Osteoblast (primary cell): Measurements from ENCODE around the gene EEF1AKMT1. TPM values are rescaled to one million over a fixed set of nuclear protein-coding genes. Genes with fewer than 3 reads are reported as not detected.
A peak's percentile ranks its signal among the peaks of the same experiment; 100 is the strongest.

ENCODE experiments used
- DNase-seq: peaks from one replicate; pipeline ENCODE4 v3.0.0; 2011; ENCODE audit warnings: low spot score, mixed read lengths; ENCODE audit not compliant: insufficient read length; ENCODE audit errors: missing footprints
- H2AFZ ChIP-seq: 2 replicates; pipeline ENCODE4 v1.6.0; 2011; ENCODE audit warnings: mild to moderate bottlenecking, low read length
- H3K27ac ChIP-seq: 2 replicates; pipeline ENCODE4 v1.5.1; 2011; ENCODE audit warnings: mild to moderate bottlenecking, low read depth, low read length, moderate library complexity
- H3K27me3 ChIP-seq: 2 replicates; pipeline ENCODE4 v1.6.0; 2012; ENCODE audit warnings: mild to moderate bottlenecking, control low read depth, inconsistent platforms, low read length, moderate library complexity; ENCODE audit not compliant: insufficient read depth
- H3K36me3 ChIP-seq: 2 replicates; pipeline ENCODE4 v1.5.1; 2011; ENCODE audit warnings: mild to moderate bottlenecking, low read length, control low read depth, moderate library complexity; ENCODE audit not compliant: insufficient read depth
- H3K4me1 ChIP-seq: 2 replicates; pipeline ENCODE4 v1.5.1; 2011; ENCODE audit warnings: mild to moderate bottlenecking, low read length, control low read depth, moderate library complexity; ENCODE audit not compliant: insufficient read depth
- H3K4me2 ChIP-seq: 2 replicates; pipeline ENCODE4 v1.6.0; 2011; ENCODE audit warnings: mild to moderate bottlenecking, low read length; ENCODE audit not compliant: insufficient read depth
- H3K4me3 ChIP-seq: fragments of 200-600 bp; sonication (generic); 3 replicates; pipeline ENCODE4 v1.5.1; 2012; ENCODE audit warnings: mild to moderate bottlenecking, low read length, inconsistent platforms; ENCODE audit not compliant: insufficient read depth
- H3K79me2 ChIP-seq: 2 replicates; pipeline ENCODE4 v1.6.0; 2012; ENCODE audit warnings: mild to moderate bottlenecking, low read length, control low read depth, inconsistent platforms; ENCODE audit not compliant: insufficient read depth
- H3K9me3 ChIP-seq: 2 replicates; pipeline ENCODE4 v1.5.1; 2011; ENCODE audit warnings: low read depth, low read length, control low read depth
- H4K20me1 ChIP-seq: 2 replicates; pipeline ENCODE4 v1.6.0; 2012; ENCODE audit warnings: mild to moderate bottlenecking, low read length, control low read depth; ENCODE audit not compliant: insufficient read depth
- CTCF ChIP-seq: IDR thresholded peaks from 2 replicates; pipeline ENCODE4 v1.5.1; 2011; ENCODE audit warnings: mild to moderate bottlenecking, low read depth, low read length, moderate library complexity; ENCODE audit errors: extremely low read depth
- total RNA-seq: library from RNA; depleted of rRNA; stranded (reverse); fragments of >200 nt; gene quantifications from 2 replicates; pipeline ENCODE4 v1.2.3, GENCODE V29; 2012

EEF1AKMT1 gene
- total RNA-seq, 1 donor = 7.6 TPM

- no peak overlapping the region for H2AFZ ChIP-seq
- no peak for DNase-seq
- no peaks in the 10 kb centered on the region for H4K20me1 ChIP-seq
- no peak overlapping the region for H3K4me3 ChIP-seq
- H3K27me3 ChIP-seq = no peaks in the 10 kb centered on the region
- peaks cover 4% of the 10 kb centered on the region for H3K36me3 ChIP-seq
- no peaks in the 10 kb centered on the region for H3K9me3 ChIP-seq
- TF ChIP-seq CTCF = no peak
- no peaks in the 10 kb centered on the region for H3K4me1 ChIP-seq
- H3K27ac ChIP-seq = no peak overlapping the region
- H3K79me2 ChIP-seq = no peaks in the 10 kb centered on the region
- no peak overlapping the region for H3K4me2 ChIP-seq
These were observed 45.9 kb downstream of the EEF1AKMT1 start for GRCh38 chr13:20727856-20728255.

GRCh38 chr13:20721454-20722357 lies 52.1 kb downstream of the EEF1AKMT1 start:
- Histone ChIP-seq H3K4me1 (peaks cover 7% of the 10 kb centered on the region), H3K4me2 (peak overlapping the region; percentile 81), H3K27ac (no peak overlapping the region), H3K9me3 (no peaks in the 10 kb centered on the region), H3K79me2 (no peaks in the 10 kb centered on the region), H3K4me3 (peak overlapping the region; percentile 61), H3K36me3 (no peaks in the 10 kb centered on the region), H4K20me1 (no peaks in the 10 kb centered on the region), H3K27me3 (no peaks in the 10 kb centered on the region), H2AFZ (peak overlapping the region; percentile 73)
- peak; percentile 94 for DNase-seq
- no peak for TF ChIP-seq CTCF

GRCh38 chr13:20721058-20721453 lies 52.7 kb downstream of the EEF1AKMT1 start:
- Histone ChIP-seq H2AFZ (no peak overlapping the region), H3K4me2 (no peak overlapping the region), H3K36me3 (no peaks in the 10 kb centered on the region), H3K27me3 (no peaks in the 10 kb centered on the region), H3K4me1 (peaks cover 7% of the 10 kb centered on the region), H3K27ac (no peak overlapping the region), H4K20me1 (no peaks in the 10 kb centered on the region), H3K79me2 (no peaks in the 10 kb centered on the region), H3K4me3 (no peak overlapping the region), H3K9me3 (no peaks in the 10 kb centered on the region)
- no peak for TF ChIP-seq CTCF
- DNase-seq = no peak

GRCh38 chr13:20720499-20720898 lies 53.3 kb downstream of the EEF1AKMT1 start:
- Histone ChIP-seq H3K79me2 (no peaks in the 10 kb centered on the region), H3K4me2 (no peak overlapping the region), H3K27me3 (no peaks in the 10 kb centered on the region), H3K36me3 (no peaks in the 10 kb centered on the region), H3K27ac (no peak overlapping the region), H2AFZ (no peak overlapping the region), H3K9me3 (no peaks in the 10 kb centered on the region), H3K4me1 (peaks cover 7% of the 10 kb centered on the region), H4K20me1 (no peaks in the 10 kb centered on the region), H3K4me3 (no peak overlapping the region)
- no peak for TF ChIP-seq CTCF
- DNase-seq = no peak
